GM18867 (cell line): ENCODE results near the gene CAPN10.
"Not testable (repeated sequence)": the region's sequence is repeated elsewhere in the genome, so short reads cannot be mapped to it uniquely, and the experiment has no call there.

Source experiments
- ATAC-seq: cut with Tn5 transposase; IDR thresholded peaks from one replicate; pipeline ENCODE4 v1.9.1; 2021; ENCODE audit warnings: mild to moderate bottlenecking, moderate library complexity; ENCODE audit not compliant: unreplicated experiment

CAPN10 gene, protein sequence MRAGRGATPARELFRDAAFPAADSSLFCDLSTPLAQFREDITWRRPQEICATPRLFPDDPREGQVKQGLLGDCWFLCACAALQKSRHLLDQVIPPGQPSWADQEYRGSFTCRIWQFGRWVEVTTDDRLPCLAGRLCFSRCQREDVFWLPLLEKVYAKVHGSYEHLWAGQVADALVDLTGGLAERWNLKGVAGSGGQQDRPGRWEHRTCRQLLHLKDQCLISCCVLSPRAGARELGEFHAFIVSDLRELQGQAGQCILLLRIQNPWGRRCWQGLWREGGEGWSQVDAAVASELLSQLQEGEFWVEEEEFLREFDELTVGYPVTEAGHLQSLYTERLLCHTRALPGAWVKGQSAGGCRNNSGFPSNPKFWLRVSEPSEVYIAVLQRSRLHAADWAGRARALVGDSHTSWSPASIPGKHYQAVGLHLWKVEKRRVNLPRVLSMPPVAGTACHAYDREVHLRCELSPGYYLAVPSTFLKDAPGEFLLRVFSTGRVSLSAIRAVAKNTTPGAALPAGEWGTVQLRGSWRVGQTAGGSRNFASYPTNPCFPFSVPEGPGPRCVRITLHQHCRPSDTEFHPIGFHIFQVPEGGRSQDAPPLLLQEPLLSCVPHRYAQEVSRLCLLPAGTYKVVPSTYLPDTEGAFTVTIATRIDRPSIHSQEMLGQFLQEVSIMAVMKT

DNA sequence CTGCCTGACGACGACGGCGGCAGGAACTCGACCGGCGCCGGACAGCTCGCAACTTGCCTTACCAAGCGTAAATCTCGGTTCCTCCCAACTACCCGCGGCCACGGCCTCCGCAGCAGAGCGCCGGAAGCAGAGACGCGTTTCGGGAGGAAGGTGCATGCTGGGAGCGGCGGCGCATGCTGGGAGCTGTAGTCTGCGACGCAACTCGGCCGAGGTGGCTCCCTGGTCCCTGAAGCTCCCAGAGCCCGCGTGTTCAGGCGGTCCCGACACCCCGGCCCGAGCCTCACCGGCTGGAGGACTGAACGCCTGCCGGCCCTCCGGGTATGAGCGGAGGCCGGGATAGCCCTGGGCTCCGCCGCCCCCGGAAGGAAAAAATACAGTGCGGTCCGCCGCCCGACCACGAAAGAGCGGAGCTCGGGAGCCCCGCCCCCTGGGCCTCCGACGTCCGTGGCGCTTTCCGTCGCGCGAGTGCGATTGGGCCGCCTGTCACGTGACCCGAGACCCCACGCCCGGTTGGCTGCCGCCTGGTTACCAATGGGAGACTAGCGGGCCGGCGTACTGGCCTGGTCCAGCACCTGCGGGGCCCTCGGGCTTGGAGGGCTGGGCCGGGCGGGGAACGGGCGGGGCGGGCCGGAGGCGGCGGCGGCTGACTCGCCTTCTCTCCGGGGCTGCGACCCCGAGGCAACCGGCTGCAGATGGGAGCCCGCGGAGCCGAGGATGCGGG lies at the start of gene CAPN10:
CAPN10 (plus strand) TSS at position 537 of the 721 bp plus-strand sequence; CDS start at position 715, 178 bp downstream.
- ATAC-seq: peak; percentile 58

DNA sequence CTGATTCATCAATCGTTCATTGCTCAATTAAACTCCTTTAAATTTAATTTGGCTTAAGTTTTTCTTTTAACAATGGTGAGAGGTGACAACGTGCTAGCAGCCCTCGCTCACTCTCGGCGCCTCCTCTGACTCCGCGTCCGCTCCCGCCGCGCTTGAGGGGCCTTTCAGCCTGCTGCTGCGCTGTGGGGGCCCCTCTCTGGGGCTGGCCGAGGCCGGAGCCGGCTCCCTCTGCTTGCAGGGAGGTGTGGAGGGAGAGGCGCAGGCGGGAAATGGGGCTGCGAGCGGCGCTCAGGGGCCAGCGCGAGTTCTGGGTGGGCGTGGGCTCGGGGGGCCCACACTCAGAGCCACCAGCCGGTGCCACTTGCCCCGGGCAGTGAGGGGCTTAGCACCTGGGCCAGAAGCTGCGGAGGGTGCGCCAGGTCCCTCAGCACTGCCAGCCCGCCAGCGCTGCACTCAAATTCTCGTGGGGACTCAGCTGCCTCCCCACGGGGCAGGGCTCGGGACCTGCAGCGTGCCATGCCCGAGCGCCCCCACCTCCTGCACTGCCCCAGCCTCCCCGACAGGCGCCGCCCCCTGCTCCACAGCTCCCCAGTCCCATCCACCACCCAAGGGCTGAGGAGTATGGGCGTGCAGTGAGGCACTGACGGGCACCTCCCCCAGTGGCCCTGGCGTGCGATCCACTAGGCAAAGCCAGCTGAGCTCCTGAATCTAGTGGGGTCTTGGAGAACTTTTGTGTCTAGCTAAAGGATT lies 48.3 kb upstream of the CAPN10 start:
- ATAC-seq: no peak

DNA sequence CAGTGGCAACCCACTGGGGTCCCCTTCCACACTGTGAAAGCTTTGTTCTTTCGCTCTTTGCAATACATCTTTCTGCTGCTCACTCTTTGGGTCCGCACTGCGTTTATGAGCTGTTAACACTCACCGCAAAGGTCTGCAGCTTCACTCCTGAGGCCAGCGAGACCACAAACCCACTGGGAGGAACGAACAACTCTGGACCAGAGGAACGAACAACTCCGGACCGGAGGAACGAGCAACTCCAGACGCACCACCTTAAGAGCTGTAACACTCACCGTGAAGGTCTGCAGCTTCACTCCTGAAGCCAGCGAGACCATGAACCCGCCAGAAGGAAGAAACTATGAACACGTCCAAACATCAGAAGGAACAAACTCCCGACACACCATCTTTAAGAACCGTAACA lies 47.4 kb upstream of the CAPN10 start:
- ATAC-seq: not testable (repeated sequence)

DNA sequence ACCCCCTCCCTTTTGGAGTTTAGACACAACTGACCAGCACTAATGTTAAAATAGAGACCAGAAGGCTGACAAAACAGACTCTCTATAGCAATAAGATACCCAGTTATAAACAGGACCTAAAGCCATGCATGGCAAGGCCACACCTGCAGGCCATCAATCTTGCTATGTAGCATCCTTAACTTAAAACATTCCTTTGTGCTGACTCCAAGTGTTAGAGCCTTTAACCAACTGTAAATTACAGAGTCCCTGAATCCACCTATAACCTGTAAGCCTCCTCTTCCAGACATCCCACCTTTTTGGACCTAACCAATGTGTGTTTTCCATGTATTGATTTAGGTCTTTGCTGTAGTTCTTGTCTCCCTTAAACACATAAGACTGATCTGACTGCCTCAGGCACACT lies 46.6 kb upstream of the CAPN10 start:
- no peak for ATAC-seq

DNA sequence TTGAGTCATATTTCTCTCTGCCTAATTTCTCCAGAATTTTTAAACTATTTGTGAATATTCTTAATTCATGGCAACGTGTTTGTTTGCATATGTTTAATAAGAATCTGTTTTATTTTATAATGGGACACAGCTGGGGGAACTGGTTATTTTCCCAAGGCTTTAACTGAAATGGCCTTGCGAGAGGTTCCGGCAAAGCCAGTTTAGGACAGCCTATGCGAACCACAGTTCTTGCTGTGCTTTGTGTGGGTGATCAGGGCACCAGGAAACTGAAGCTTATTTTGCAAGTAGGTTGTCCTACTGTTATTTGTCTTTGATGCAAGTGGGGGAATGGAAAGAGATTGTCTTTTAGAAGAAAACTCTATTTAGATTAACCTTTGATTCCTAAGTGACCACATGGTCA lies 35.2 kb upstream of the CAPN10 start:
- ATAC-seq: no peak

DNA sequence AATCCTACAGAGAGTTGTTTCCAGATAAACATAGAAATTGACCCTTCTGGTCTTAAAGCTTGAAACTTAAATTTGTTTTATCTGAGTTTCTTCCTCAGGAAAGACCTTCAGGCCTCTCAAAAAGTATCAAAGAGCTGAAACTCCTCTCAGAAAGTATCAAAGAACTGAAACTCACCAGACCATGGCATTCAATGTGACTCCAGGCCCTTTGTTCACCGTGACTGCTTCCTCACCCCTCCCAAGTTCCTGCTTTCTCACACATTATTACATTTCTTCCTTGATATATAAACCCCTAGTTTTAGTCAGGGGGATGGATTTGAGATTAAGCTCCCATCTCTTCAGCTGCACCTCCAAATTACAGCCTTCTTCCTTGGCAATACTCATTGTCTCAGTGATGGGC lies 34.7 kb upstream of the CAPN10 start:
- no peak for ATAC-seq

DNA sequence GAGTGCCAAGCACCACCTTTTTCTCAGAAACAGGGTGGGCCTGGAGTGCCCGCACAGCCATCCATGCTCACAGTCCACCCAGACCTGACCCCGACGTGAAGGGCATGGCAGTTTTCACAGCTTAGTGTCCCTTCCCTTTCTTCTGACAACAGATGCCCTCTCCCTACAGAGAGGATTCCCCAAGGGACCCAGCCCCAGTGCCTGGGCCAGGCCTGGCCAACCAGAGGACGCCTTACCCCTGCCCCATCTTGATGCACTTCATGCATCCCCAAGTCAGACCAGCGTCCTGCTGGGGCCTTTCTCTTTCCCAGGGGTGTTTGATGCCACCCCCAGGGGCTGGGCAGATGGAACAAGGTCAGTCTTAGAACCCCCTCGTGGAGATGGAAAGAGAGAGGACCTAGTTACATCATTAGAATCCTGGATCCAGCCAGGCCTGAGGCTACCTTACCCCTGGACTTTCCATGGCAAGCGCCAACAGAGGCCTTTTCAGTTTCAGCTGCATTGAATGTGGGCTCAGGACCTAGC lies 32.5 kb upstream of the CAPN10 start:
- ATAC-seq: no peak

DNA sequence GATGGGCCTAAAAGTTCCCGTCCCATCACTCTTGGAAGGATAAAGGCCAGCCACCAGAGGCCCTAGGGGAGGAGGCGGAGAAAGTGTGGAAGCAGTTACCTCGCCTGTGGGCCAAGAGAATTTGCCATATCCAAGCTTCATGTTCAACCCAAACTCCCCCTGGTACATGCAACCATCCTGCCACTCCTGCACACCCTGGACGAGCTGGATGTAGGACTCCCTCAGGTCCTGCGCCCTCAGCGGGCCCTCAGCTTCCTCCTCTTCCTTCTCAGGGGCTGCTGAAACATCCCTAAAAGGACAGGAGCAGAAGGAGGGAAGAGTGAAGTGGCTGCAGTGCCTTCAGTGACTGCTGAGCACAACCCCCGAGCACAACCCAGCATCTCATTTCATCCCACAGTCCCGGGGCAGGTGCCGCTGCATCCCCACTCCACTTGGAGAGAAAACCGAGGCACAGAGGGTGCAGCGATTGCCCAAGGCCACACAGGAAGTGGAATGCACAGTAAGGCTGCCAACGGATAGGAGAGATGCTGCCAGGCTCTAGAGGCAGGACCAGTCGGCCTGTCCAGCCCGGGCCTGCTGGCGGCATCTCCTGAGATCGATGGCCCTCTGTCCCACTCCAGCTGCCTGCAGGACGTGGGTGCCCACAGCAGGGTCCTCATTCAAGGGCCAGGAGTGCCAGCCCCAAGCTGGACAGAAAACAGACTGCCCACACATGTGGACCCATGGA lies 31.6 kb upstream of the CAPN10 start:
- no peak for ATAC-seq

DNA sequence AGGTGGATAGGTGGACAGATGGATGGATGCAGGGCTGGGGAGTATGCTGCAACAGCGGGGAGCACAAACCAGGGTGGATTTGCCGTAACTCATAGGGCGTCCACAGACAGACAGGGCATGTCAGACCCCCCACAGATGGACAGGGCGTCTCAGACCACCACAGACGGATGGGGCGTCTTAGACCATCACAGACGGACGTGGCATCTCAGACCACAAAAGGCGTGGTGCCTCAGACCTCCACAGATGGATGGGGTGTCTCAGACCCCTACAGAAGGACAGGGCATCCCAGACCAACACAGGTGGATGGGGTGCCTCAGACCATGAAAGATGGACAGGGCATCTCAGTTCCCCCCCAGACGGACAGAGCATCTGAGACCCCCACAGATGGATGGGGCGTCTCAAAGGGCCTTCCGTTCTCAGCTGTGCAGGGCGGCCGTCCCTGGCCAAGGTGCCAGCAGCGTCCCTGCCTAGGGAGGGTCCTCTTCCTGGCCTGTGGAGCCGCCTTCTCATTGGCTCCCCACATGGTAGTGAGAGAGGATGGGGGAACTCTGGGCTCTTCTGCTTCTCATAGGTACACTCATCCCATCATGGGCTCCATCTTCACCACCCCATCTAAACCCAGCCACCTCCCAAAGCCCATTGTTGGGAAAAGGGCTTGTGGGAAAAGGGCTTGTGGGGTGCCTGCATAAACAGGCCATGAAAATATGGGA lies 30.8 kb upstream of the CAPN10 start:
- ATAC-seq: no peak

DNA sequence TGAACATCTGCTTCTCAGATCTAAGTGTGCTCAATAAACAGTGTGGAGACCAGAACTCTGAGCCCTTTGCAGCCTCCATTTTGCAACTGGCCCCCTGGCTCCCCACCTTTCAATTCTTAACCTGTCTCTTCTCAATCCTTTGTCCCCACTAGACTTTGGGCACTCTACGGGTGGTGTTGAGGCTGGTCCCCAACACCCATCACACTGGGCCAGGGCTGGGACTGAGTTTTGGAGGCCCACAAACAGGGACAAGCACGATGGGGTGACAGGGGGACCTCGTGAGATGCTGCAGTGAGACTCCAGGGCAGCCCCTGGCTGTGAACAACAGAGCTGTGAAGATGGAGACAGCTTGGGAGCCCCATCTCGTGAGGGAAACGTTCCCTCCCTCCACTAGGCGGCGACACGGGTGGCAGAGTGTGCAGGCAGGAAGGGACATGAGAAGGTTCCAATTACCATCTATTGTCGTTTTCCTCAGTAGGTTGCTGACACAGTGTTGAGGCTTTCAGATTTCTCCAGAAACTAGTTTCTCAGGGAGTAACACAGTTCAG lies 29.9 kb upstream of the CAPN10 start:
- no peak for ATAC-seq

DNA sequence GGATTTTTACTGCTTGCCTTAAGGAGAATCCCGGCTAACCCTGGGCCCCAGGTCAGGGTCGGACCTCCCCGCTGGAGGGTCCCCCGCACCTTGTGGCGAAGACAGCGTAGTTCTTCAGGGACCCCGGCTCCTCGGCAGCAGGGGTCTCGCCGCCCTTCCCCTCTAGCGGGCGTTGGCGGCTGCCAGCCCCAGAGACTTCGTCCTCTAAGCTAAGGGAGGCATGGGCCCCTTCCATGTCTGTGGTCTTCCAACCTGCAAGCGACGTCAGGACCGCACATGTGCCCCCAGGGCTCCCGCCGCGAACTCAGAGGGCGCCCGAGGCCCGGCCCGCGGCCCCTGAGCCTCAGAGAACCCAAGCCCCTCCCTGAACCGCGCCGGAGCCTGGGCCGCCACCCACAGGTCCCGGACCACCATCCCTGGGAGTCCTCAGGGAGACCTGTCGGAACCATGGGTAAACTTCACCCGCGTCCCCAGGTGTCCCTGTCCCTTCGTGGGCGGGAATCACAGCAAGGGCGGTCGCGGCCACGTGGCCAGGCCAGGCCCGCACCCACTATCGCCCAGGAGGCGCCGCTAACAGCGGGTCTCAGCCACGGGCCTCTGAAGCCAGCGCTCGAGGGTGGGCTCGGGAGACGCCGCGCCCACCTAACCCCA lies 29.3 kb upstream of the CAPN10 start:
- no peak for ATAC-seq

DNA sequence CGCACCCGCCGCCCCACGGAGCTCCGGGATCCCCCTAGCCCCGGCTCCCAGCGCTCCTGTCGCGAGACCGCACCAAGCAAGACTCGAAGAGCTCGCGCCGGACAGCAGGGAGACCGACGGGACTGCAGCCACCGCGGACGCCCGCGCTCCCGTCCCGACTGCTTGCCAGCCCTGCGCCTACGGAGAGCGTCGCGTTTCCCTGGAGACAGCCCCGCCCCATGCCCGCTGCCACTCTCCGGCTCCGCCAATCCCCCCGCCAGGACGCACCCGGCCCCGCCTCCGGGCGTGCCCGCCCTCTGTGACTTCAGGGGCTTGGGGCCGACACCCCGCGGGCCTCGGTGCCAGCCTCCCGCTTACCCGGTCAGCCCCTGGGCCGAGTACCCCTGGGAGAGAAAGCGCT lies 28.7 kb upstream of the CAPN10 start, which contains the start of gene ANKMY1:
ANKMY1 (minus strand) TSS at position 181 of the 400 bp plus-strand sequence. CDS start 653 bp downstream, outside the sequence.
- no peak for ATAC-seq

DNA sequence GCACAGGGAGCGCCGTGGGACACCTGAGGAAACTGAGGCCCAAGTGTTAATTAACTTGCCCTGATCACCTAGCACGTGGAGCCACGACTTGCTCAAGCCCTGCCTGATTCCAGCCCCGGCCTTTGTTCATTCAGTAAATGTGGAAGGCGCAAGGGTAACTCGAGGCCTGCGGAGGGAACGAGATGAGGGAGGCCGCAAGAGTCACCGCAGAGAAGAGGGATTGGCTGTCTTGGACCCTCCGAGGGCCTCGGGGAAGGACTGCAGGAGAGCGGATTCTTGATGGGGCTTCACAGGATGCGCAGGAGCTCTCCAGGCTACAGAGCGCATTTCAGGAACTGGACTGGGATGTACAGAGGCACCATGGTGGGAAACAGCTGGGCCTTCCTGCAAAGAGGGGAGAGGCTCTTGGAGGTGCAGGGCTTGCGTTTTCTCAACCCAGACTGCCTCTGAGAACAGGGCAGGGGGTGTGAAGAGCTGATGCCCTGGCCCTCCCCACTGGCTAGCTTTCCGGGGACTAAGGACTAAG lies 28.2 kb upstream of the CAPN10 start:
- no peak for ATAC-seq

DNA sequence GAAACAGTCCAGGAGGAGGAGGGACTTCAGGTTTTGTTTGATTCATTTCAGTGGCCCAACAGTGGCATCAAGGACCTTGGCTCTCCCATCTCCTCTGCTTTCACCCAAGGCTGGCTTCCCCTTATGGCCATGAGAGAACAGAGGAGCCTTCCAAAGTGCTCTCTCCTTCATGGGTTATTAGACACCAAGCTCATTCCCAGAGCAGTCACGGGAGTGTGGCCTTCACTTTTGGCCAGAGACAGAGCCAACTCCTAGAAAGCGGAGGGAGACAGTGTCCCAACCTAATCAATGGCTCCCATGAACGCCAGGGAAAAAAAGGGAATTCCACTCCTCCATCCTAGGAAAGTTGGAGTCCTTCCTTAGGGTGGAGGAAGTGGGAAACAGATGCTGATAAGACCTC lies 27.2 kb upstream of the CAPN10 start:
- no peak for ATAC-seq

DNA sequence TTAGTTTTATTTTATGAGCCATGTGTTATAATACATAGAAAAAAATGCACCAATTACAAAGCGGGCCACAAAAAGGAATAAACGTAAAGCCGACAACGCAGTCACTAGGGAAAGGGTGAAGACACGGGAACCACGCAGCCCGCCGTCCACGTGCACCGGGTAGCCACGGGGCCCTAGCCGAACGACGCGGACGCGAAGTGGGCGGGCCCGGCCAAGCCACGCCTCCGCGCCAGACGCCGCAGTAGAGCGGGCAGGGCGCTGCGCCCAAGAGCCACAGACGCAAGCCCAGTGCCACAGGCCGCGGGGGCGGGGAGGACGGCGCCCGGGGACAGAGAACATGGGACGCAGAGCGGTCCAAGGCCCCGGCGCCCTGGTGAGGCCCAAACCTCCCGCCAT lies 26.5 kb upstream of the CAPN10 start, which contains the start of gene DUSP28:
DUSP28 (plus strand) TSS at position 274 of the 396 bp plus-strand sequence. CDS start 328 bp downstream, outside the sequence.
- peak; percentile 56 for ATAC-seq

DNA sequence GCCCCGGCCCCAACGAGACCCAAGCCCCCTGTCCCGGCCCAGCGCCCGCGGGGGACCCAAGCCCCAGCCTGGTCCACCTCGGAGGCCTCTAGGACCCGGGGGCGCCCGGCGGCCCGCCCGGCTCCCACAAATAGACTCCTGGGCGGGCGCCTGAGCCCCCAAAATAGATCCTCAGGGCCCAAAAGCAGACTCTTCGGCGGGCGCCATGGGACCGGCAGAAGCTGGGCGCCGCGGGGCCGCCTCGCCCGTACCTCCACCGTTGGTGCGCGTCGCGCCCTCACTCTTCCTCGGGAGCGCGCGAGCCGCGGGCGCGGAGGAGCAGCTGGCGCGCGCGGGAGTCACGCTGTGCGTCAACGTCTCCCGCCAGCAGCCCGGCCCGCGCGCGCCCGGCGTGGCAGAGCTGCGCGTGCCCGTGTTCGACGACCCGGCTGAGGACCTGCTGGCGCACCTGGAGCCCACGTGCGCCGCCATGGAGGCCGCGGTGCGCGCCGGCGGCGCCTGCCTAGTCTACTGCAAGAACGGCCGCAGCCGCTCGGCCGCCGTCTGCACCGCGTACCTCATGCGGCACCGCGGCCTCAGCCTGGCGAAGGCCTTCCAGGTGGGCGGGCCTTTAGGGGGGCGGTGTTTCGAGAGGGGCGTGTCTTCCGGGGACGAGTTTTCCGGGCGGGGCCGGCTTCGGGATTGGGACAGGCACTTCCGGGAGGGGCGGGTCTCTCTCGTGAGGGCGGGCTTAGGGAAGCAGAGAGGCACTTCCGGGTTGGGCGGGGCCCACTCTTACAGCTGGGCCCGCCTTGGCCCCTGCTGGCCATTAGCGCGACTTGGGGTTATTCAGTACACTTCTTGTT lies 25.8 kb upstream of the CAPN10 start:
- peak; percentile 52 for ATAC-seq

DNA sequence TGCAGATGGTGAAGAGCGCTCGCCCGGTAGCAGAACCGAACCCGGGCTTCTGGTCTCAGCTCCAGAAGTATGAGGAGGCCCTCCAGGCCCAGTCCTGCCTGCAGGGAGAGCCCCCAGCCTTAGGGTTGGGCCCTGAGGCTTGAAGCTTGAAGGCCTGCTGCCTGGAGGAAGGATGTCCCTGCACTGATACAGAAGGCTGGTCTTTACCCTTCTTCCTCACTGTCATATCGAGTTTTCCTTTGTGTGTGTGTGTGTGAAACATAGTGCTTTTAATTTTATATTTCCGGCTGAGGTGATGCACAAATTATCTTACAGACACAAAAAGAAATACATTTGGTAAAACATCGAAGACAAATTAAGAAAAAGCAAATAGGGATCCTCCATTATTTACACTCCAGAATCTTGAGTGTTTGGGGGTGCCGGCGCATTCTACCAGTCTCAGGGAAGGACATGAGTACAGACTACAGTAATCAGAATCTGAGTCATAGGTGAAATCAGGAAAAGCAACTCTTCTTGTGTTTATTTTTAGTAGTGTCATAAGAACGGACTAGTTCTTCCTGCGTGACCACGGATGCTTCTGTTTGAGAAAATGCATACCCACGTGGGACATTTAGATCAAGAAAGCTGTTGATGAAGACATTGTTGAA lies 25.1 kb upstream of the CAPN10 start:
- no peak for ATAC-seq
